ENCODE measurements around the gene ZNF124. TPM values are rescaled to one million over a fixed set of nuclear protein-coding genes. Genes with fewer than 3 reads are reported as not detected.
A peak's percentile ranks its signal among the peaks of the same experiment; 100 is the strongest.

ZNF124 gene
- total and polyA plus RNA-seq, 2 of the 13 experiments (the other 11 are each of a cell fraction or from before 2014, with no cell fraction given): 9.7 to 134 TPM

GRCh38 chr1:247111700-247112478 lies 59.9 kb downstream of the ZNF124 start (continued):
- TF ChIP-seq ZNF83 (CRISPR knock-in tag; IDR thresholded peaks at IDR 0.05; ENCODE audit: borderline replicate concordance) (no peak; the same call in 1 of the 2 replicates), ZNF644 (CRISPR knock-in tag; IDR thresholded peaks at IDR 0.05; ENCODE audit: low read depth) (no peak), ZNF513 (CRISPR knock-in tag; conservative IDR thresholded peaks at IDR 0.05) (no peak), NR1H2 (CRISPR knock-in tag; IDR thresholded peaks at IDR 0.05; ENCODE audit: borderline replicate concordance, low read depth) (no peak), ATRX (CRISPR knock-in tag; IDR thresholded peaks at IDR 0.05; ENCODE audit: borderline replicate concordance) (no peak), ZNF12 (CRISPR knock-in tag; IDR thresholded peaks at IDR 0.05) (no peak), ZBTB4 (CRISPR knock-in tag; IDR thresholded peaks at IDR 0.05; ENCODE audit: borderline replicate concordance) (no peak), STAT5B (CRISPR knock-in tag; IDR thresholded peaks at IDR 0.05) (no peak), ZSCAN25 (CRISPR knock-in tag; IDR thresholded peaks at IDR 0.05) (no peak; the same call in 1 of the 2 replicates), PAF1 (CRISPR knock-in tag; IDR thresholded peaks at IDR 0.05) (no peak), NFATC3 (CRISPR knock-in tag; IDR thresholded peaks at IDR 0.05) (peak; percentile 90; the same call in 1 of the 2 replicates), HOXA3 (CRISPR knock-in tag; IDR thresholded peaks at IDR 0.05) (peak; percentile 53), HMG20A (CRISPR knock-in tag; IDR thresholded peaks at IDR 0.05; ENCODE audit: borderline replicate concordance) (no peak), ATF7-NPFF (CRISPR knock-in tag; IDR thresholded peaks at IDR 0.05; ENCODE audit: low read depth) (peak; percentile 77; the same call in 1 of the 2 replicates), ZNF574 (CRISPR knock-in tag; IDR thresholded peaks at IDR 0.05) (peak; percentile 82), RFXANK (CRISPR knock-in tag; IDR thresholded peaks at IDR 0.05) (no peak), ZNF740 (CRISPR knock-in tag; IDR thresholded peaks at IDR 0.05) (no peak; the same call in 1 of the 2 replicates), ZBTB10 (CRISPR knock-in tag; IDR thresholded peaks at IDR 0.05; ENCODE audit: borderline replicate concordance) (no peak), PHF5A (CRISPR knock-in tag; IDR thresholded peaks at IDR 0.05; ENCODE audit: low read depth, unreplicated experiment) (no peak)

All from HepG2 (cell line).